HG02642 (cell line): ENCODE measurements around the gene FAM240A.
"Not testable (repeated sequence)": the region's sequence is repeated elsewhere in the genome, so short reads cannot be mapped to it uniquely, and the experiment has no call there.

Experiments
- ATAC-seq: cut with Tn5 transposase; IDR thresholded peaks from one replicate; pipeline ENCODE4 v1.9.1; 2021; ENCODE audit warnings: mild to moderate bottlenecking; ENCODE audit not compliant: unreplicated experiment, poor library complexity

Gene FAM240A

DNA sequence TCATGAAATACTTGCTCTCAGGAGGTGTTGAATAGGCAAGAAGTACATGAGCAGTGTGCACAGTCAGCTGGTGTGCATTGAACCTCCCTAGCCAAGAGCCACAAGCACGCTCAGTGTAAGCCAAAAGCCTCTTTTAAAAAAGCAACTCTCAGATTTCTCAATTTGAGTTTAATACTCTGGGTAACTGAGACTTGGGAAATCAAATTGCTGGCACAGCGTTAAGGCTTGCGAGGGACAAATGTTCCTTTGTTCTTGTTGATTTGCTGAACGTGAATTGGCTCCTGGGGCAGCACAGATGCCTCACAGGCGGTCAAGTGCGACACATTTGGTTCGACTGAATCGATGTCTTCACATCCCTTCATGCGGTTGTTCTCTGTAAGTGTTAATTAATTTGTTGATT is at the start of gene FAM240A:
Gene FAM240A, plus strand, starts transcription at position 202 of the 400 bp plus-strand sequence. Its CDS starts 159 bp downstream, at position 361.
- ATAC-seq = no peak

DNA sequence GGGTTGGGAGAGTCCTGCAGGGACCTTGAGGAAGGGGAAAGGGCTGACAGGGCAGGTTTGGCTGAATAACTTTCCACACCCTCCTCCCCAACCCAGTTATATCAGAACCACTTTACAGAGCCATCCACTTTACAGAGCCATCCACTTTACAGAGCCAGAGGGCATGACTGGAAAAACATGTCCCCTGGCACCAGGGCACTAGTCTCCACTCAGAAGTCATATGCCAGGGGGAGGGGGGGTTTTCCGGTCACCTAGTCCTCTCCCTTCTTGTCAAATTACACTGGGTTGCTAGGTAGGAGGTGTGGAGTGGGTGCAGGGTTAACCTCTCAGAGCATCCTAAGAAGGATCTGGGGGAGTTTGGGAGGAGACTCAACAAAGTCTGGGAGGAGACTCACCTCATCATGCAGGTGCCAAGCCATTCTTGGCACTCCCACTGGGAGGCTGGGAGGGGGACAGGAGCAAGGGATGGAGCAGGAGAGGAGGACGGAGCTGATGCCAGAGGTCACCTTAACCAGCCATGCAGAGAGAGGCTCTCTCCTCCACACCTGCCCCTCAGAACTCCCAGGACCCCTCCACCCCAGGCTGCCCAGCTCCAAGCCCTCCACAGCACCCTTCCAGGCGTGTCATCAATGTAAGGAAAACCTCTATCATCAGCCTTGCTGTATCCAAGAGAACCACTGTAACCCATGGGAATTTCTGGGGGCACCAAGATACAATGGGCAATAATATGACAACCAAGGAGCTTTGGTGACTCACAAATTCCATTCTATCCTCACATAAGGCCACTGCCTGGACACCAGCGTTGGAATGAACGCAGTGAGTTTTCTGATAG is 47.9 kb upstream of the FAM240A start:
- no peak for ATAC-seq

DNA sequence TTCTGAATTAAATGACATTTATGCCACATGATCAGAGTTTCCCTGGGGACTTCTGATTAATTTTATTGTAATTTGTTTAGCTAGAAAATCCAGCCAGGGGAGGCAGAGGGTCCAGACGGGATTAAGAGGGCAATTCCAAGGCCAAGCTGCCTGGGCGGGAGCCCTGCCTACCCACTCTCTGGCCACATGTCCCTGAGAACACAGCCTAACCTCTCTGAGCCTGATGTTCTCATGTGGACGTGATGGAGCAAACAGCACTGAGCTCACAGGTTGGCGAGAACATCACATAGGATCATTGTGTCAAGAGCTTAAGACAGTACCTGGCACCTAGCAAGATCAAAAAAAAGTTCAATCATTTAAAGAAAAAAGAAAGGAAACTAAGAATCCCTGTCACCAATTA is 47.2 kb upstream of the FAM240A start:
- no peak for ATAC-seq

DNA sequence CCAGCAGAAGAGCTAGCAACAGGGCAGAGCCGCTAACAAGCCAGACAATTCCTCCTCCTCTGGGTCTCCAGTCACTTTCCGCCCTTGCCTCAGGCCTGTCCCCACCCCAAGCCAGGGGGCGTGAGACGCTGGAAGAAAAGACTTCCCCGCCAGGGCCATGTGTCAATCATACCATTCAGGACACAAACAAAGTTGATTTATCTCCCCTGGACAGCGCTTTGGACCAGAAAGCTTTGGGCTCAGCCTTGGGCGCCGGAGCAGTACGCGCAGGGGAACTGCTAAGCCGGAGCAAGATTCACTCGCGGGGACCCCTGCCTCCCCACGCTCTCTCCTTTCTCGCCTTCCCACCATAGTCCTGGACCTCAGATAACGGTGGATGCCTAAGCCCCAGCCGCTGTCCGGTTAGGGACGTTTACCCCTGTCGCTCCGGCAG is 46.7 kb upstream of the FAM240A start:
- no peak for ATAC-seq

DNA sequence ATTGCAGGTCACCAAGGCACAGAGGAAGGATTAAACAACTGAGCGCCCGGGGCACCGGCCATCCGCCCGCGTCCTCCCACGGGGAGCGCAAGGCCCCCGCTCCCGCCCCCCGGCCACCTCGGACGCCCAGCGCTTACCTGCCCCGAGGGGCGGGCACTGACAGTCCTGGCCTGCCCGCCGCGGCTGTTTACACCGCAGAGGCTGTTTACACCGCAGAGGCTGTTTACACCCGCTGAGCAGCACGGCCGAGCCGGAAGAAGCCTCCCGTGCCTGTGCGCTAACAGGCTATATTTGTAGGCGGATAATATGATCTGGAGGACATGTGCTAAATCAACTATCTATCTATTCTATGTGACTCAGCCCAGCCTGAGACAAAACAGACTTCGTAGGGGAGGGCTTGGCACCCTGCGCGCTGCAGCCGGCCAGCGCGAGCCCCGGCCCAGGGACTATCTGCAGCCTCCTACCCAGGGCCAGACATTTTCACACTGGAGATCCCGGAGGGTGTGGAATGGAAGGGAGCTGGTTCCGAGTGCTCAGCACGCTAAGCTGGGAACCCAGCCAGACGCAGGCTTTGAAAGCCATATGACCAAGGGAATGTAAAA is 46.2 kb upstream of the FAM240A start, which contains the start of gene LRRC2:
Gene LRRC2, minus strand, starts transcription at position 263 of the 602 bp plus-strand sequence. CDS start 14,711 bp downstream, outside the sequence.
- ATAC-seq = no peak

DNA sequence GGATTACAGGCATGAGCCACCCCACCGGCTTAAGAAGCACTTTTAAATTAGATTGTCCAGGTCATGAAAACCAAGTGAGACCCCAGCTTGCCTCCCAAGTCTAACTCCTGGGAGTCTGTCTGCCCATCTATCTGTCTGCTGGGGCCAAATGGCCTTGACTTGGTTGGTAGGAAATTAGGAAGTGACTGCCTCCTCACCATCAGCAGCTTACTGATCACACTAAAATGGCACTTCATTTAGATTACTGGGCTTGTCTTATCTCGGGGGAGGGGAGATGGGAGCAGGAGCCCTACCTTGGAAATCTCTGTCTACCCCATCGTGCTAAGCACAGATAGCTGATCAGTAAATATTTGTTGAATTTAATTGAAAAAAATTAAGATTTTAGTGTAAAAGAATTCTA is 40.6 kb upstream of the FAM240A start:
- ATAC-seq = no peak

DNA sequence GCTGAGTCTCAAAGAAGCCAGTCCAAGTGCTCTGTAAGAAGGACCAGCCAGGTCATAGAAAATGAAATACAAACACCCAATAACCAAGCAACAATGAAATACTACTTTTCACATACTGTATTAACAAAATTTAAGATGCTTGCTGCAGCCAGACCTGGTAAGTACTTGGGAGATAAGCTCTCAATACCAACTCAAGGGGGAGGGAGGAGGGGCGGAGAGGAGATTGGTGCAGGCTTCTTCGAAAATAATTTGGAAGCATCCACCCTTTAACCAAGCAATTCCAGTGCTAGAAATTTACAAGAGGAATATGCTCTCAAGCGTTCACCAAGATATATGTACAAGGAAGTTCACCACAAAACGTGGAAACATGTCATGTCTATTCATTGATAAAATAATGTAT is 38.6 kb upstream of the FAM240A start:
- ATAC-seq = no peak

DNA sequence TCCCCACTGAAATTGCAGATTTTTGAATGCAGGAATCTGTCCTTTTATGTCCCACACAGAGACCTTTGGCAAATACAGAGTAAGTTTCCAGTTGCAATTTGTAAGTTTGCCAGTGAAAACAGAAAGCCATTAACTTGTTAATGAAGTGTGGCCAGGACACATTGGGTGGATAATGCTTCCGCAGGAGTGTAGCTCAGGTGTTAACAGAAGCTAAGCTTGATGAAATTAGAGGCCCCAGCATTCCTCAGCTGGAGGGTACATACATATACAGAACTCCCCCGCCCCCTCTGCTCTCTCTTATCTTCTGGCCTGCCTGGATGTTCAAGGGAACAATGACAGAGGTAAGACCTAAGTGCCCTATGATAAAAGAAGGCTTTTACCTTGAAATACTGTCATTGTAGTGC is 38.1 kb upstream of the FAM240A start:
- ATAC-seq = no peak

DNA sequence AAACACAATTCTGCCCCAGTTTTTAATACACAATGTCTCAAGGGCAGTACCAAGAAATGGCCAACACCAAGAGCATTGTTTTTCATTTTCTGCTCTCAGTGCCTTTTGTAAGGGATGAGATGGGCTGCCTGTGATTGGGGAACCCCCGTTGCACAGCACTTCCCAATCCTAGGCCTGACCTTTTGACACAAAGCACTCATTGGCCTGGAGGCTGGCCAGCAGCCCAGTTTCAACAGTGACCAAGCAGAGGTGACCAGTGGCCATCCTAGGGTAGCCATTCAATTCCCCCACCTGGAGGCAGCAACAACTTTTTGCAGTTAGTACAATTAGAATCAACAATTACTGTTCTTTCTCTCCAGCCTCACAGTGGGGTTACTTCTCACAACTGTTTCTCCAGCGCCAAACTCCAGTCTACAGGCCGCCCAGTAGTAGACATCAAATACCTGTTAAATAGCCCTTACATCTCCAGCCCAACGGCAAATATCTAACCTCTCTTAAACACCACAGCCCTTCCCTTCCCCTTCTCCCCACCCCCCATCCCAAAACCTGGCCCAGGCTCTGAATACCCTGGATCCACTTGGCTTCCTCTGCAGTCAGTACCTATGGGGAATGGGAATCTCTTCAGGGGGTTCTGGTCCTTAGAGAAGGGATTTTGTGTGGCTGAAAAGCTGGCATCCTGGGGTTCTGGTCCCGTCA is 37.3 kb upstream of the FAM240A start:
- ATAC-seq = no peak

DNA sequence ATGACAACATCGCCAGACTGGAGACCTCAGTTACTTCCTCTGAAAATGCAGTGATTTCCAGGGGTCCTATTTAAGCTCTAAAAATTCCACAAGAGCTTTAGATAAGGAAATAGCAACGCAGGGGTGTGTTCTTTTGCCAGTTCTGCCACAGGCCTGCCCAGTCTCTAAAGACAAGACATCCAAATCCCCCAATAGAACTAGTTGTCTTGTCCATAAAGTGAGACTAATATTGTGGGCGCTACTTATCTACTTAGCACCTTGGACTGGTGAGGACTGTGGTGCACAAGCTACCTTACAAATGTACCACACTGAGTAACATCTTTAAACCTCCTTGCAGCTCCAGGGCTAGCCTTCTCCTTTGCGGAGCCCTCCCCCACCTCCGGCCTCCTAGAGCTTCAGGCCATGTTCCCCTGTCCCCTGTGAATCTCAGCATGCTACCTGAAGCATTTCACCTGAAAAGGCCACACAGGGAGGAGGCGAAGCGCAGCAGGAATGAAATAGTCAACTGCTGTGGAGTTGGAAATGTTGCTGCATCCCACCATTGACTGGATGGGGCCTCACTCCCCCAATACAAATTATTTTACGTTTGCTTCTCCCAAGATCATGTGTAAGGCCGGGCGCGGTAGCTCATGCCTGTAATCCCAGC is 36.6 kb upstream of the FAM240A start:
- no peak for ATAC-seq

DNA sequence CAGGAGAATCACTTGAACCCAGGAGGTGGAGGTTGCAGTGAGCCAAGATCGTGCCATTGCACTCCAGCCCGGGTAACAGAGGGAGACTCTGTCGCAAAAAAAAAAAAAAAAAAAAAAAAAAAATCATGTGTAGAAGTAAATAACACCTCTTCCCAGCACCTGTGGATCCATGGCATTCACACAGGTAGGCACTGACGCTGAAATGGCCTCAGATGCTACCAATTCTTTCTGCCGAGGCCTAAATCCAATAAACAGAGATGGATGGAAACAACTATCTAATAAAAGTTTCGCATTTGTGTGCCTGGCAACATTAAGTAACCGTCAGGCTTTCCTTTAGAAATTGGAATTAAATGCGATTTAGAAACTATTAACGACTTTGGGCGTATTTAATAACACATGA is 35.9 kb upstream of the FAM240A start:
- ATAC-seq = no peak

DNA sequence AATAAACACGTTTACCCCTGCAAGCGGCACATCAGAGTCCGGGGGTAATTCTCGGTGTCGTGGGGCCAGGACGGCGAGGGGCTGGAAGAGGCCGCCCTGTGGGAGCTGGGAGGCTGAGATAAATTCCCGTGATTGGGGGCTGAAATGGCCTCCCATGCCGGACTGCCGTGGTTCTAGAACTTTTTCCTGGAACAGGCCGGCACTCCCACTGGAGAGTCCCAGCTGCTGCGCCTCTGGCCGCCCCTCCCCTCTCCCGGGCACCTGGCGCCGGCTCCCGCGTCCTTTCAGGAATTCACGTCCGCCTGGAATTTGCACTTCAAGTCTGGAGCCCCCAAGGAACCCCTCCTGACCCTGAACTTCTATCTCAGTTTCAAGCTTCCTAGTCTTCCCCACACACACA is 35.4 kb upstream of the FAM240A start:
- no peak for ATAC-seq

DNA sequence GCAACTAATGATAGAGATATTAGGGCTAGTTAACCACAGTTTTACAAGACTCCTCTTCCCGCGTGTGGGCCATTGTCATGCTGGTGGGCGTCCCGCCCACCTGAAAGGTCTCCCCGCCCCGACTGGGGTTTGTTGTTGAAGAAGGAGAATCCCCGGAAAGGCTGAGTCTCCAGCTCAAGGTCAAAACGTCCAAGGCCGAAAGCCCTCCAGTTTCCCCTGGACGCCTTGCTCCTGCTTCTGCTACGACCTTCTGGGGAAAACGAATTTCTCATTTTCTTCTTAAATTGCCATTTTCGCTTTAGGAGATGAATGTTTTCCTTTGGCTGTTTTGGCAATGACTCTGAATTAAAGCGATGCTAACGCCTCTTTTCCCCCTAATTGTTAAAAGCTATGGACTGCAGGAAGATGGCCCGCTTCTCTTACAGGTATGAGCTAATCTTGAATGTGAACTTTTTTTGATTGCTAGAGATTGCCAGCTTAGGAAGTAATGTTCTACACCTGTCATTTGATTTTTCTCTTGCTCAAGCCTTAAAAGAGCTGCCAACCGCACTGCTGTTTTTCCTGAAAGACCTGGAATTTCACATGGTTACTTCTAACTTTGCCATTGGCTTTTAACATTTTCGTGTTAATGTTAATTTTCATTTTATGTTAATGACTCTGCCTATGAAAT is 34.6 kb upstream of the FAM240A start:
- ATAC-seq = not testable (repeated sequence)

DNA sequence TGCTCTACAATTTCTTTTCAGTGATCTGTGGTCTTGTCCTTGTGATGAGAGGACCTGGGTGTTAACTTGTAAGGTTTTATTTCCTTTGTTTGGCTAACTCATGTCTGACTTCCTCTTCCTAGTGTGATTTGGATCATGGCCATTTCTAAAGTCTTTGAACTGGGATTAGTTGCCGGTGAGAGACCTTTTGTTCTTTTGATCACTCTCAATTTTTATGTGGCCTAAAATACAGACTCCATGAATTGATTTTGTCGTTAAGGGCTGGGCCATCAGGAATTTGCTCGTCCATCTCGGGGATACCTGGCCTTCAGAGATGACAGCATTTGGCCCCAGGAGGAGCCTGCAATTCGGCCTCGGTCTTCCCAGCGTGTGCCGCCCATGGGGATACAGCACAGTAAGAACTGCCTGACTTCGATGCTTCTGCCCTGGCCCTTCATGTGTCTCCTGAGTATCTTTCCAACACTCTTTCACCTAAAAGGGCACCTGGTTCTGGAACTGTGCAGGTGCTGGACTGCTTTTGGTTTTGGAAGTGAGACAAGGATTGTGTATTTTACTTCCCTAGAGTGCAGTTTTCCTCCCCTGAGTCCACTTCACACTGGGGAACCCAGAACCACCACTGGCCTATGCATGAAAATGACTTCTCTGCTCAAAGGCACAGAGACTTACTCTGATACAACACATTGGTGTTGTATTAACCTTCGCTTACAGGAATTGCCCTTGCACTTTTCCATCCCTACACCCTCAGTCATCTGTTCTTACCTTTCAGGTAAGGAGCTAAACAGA is 33.2 kb upstream of the FAM240A start:
- no peak for ATAC-seq

DNA sequence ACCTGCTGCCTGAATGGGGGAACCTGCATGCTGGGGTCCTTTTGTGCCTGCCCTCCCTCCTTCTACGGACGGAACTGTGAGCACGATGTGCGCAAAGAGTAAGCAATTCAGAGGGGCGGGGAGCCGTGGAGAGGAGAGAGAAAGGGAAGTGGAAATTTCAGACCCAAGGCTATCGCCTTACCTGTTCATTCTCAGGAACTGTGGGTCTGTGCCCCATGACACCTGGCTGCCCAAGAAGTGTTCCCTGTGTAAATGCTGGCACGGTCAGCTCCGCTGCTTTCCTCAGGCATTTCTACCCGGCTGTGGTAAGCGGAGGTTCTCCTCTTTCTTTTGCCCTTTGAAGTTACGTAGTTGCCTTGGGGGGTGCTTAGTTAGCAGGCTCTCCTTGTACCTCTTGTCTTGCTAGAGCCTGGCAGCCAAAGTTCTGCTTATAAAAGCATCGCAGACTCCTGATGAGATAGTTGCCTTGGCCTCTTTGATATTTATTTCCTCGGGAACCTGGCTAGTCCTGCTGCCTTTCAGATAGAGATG is 32.5 kb upstream of the FAM240A start:
- ATAC-seq = no peak

DNA sequence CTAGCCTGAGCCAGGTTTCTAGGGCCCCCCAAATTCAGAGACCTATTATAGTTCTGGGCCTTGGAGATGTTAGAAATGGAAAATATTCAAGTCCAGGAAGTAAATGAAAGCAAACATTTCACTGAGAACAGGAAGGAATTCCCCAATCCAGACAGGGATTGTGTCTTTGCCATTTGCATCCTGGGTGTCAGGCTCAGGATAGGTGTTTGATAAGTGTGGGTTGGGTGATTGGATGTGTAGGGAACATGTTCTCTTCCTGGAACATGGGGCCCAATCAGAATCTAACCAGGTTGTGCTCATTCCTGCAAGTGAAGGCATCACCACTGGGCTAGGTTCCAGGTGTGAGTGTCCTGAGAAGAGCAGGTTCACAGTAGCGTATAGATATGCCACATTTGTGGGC is 31.6 kb upstream of the FAM240A start:
- ATAC-seq = no peak

DNA sequence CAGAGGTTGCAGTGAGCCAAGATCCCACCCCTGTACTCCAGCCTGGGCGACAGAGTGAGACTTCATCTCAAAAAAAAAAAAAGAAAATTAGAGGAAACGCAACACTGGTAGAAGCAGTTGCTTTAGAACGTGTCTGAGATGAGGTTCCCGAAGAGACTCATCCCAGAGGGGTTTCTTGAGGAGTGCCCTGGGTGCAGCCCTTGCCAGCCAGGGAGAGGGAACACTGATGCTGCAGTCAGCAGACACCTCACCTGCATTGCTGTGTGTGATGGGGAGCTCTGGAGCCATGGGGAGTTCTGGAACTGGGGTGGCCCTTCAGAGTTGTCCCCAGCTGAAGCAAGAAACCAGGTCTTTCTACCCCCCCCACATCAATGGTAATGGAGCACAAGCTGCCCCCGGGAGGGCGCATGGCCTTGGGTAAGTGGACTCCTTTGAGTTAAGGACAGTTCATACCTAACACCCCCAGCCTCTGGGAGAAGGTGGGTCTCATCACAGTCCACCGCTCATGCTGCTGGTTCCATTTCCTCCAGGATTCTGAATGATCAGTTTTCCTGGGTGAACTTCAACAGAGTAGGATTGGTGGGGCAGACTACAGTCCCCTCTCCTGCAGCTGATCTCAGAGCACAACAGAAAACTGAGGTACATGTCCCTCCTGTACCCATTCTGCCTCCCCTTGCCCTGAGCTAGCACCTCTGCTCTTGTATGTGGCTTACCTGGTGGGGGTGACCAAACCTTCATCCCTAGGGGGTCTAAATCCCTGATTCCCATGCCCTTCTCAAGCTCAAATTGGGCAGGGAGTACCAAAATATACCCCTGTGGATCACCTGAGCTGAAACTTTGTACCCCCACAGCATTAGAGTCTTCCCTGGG is 27.5 kb upstream of the FAM240A start:
- no peak for ATAC-seq
